Keratinocyte (primary cell): Measurements from ENCODE around the gene SEC16B. TPM values are rescaled to one million over a fixed set of nuclear protein-coding genes. Genes with fewer than 3 reads are reported as not detected.

Experiments
- DNase-seq: peaks from one replicate; pipeline ENCODE4 v3.0.0-alpha.2; 2011; ENCODE audit warnings: low read depth, missing footprints, low spot score
- FAIRE-seq: peaks from 2 replicates; lab custom pipeline; 2011; peaks lifted over from hg19 to GRCh38; lab: Jason Lieb, UNC
- H2AFZ ChIP-seq: 2 replicates; pipeline ENCODE4 v1.6.0; 2012; ENCODE audit warnings: low read length, control low read depth, inconsistent platforms; ENCODE audit not compliant: control insufficient read depth
- H3K27ac ChIP-seq: 2 replicates; pipeline ENCODE4 v1.5.1; 2011; ENCODE audit warnings: low read length; ENCODE audit not compliant: control insufficient read depth, insufficient read depth
- H3K27me3 ChIP-seq: 3 replicates; pipeline ENCODE4 v1.6.0; 2011; ENCODE audit warnings: low read length; ENCODE audit not compliant: control insufficient read depth, insufficient read depth; ENCODE audit errors: extremely low read depth
- H3K36me3 ChIP-seq, 2 experiments: 2 replicates in 1 of 2; 3 replicates in 1 of 2; pipeline ENCODE4 v1.5.1; 2011; ENCODE audit warnings: low read length in 2 of 2, mild to moderate bottlenecking in 1 of 2; ENCODE audit not compliant: control insufficient read depth in 2 of 2, insufficient read depth in 2 of 2; ENCODE audit errors: extremely low read depth in 1 of 2
- H3K4me1 ChIP-seq: 3 replicates; pipeline ENCODE4 v1.5.1; 2011; ENCODE audit warnings: low read length; ENCODE audit not compliant: control insufficient read depth, insufficient read depth; ENCODE audit errors: extremely low read depth
- H3K4me2 ChIP-seq: 3 replicates; pipeline ENCODE4 v1.6.0; 2011; ENCODE audit warnings: low read depth, low read length; ENCODE audit not compliant: control insufficient read depth, insufficient read depth; ENCODE audit errors: extremely low read depth
- H3K4me3 ChIP-seq, 3 experiments: fragments of 200-600 bp in 1 of 3; sonication (generic) in 1 of 3; 2 replicates in 2 of 3; 3 replicates in 1 of 3; pipeline ENCODE4 v1.5.1; 2011 to 2016; ENCODE audit warnings: low read length in 3 of 3, mild to moderate bottlenecking in 3 of 3, control low read depth in 2 of 3, inconsistent platforms in 1 of 3, low read depth in 1 of 3, mixed read lengths in 1 of 3, mixed run types in 1 of 3, moderate library complexity in 1 of 3; ENCODE audit not compliant: control insufficient read depth in 2 of 3, insufficient read depth in 2 of 3; ENCODE audit errors: extremely low read depth in 1 of 3
- H3K79me2 ChIP-seq: 2 replicates; pipeline ENCODE4 v1.6.0; 2012; ENCODE audit warnings: low read length; ENCODE audit not compliant: control insufficient read depth, insufficient read depth
- H3K9ac ChIP-seq: 3 replicates; pipeline ENCODE4 v1.6.0; 2011; ENCODE audit warnings: low read length; ENCODE audit not compliant: control insufficient read depth, insufficient read depth; ENCODE audit errors: extremely low read depth
- H3K9me1 ChIP-seq: 3 replicates; pipeline ENCODE4 v1.6.0; 2011; ENCODE audit warnings: low read length; ENCODE audit not compliant: control insufficient read depth, insufficient read depth; ENCODE audit errors: extremely low read depth
- H3K9me3 ChIP-seq: 2 replicates; pipeline ENCODE4 v1.5.1; 2012; ENCODE audit warnings: low read depth, low read length; ENCODE audit not compliant: control insufficient read depth
- H4K20me1 ChIP-seq: 3 replicates; pipeline ENCODE4 v1.6.0; 2011; ENCODE audit warnings: low read length; ENCODE audit not compliant: control insufficient read depth, insufficient read depth; ENCODE audit errors: extremely low read depth
- CTCF ChIP-seq, 3 experiments: IDR thresholded peaks in 1 of 3; conservative IDR thresholded peaks in 1 of 3; optimal IDR thresholded peaks in 1 of 3; 2 replicates in 2 of 3; 3 replicates in 1 of 3; pipeline versions ENCODE3 to v1.5.1; 2011; ENCODE audit warnings: low read length in 3 of 3, mild to moderate bottlenecking in 3 of 3, moderate library complexity in 2 of 3, control low read depth in 1 of 3, inconsistent platforms in 1 of 3; ENCODE audit not compliant: insufficient read depth in 2 of 3; ENCODE audit errors: extremely low read depth in 1 of 3
- EZH2 ChIP-seq: IDR thresholded peaks from one replicate; pipeline ENCODE4 v1.6.1; 2012; ENCODE audit warnings: inconsistent platforms, mild to moderate bottlenecking, low read length, moderate library complexity
- dilution Hi-C: fragments of 300-500 bp; cut with MboI; formaldehyde crosslinking; loops from one replicate; pipeline ENCODE4 v1.7.0; 2020; ENCODE audit warnings: low sequenced_read_pairs; ENCODE audit not compliant: extremely low pct_ligation_motif_present
- polyA plus RNA-seq, 5 experiments: library from polyadenylated mRNA; depleted of rRNA in 3 of 5; stranded (reverse) in 3 of 5; stranded (forward) in 1 of 5; unstranded in 1 of 5; fragments of >200 nt; gene quantifications; 1 replicate in 1 of 5; 2 replicates in 3 of 5; 3 replicates in 1 of 5; pipeline versions ENCODE4 v1.2.1 to v1.2.3, GENCODE V29; 2011 to 2012; ENCODE audit warnings: missing spikeins in 2 of 5, low read depth in 1 of 5, low replicate concordance in 1 of 5

SEC16B gene
- polyA plus RNA-seq, 1 donor (not counting 4 experiments of a cell fraction or from before 2014, with no cell fraction given) = 1.2 TPM

DNA sequence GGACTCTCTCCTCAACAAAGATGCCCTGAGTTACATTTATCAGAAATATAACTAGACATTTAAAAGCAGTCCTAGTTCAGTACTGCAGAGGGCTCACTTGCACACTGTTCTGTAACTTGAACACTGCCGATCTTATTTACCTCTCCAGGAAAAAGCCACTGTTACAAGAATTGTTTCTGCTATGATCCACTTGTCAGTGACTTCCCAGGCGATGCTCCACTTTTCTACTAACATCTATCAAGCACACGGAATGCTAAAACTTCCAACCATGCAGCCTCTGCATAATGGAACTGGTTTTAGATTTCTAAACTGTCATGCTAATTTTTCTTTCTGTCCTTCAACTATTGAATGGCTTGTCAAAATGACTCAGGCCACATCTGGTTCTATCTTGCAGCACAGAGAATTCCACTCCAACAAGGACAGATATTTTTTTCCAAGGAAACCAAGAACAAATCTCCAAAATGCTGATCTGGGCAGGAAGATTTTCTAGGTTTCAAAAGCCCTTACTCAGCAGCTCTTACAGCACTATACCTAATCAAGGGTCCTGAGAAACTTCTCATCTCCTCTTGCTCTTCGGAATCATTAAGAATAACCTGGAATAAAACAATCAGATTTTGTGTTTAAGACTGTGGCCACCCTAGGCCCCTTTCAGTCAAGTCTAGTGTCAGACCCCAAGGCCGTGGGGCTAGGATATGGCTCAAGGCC, 9.9 kb downstream of the SEC16B start:
- no peaks in the 10 kb centered on the region for H3K9me1 ChIP-seq
- no peak overlapping the region for H3K4me2 ChIP-seq
- no peak overlapping the region for H2AFZ ChIP-seq
- no peaks in the 10 kb centered on the region for H3K27me3 ChIP-seq
- dilution Hi-C loops = no loop called here
- no peak overlapping the region for H3K4me3 ChIP-seq
- H4K20me1 ChIP-seq = no peaks in the 10 kb centered on the region
- no peaks in the 10 kb centered on the region for H3K79me2 ChIP-seq
- no peak for DNase-seq
- H3K27ac ChIP-seq = no peak overlapping the region
- H3K36me3 ChIP-seq = no peaks in the 10 kb centered on the region
- TF ChIP-seq EZH2 (no peak), CTCF (optimal IDR thresholded peaks at IDR 0.05 in 1 of 3, IDR thresholded peaks at IDR 0.05 in 1 of 3, conservative IDR thresholded peaks at IDR 0.05 in 1 of 3; ENCODE audit: extremely low read depth in 1 of 3, insufficient read depth in 2 of 3, low read length in 3 of 3) (peak; percentile 43 to 50 (median 48))
- peak; percentile 85 for FAIRE-seq
- no peaks in the 10 kb centered on the region for H3K9me3 ChIP-seq
- no peaks in the 10 kb centered on the region for H3K4me1 ChIP-seq
- no peak overlapping the region for H3K9ac ChIP-seq

DNA sequence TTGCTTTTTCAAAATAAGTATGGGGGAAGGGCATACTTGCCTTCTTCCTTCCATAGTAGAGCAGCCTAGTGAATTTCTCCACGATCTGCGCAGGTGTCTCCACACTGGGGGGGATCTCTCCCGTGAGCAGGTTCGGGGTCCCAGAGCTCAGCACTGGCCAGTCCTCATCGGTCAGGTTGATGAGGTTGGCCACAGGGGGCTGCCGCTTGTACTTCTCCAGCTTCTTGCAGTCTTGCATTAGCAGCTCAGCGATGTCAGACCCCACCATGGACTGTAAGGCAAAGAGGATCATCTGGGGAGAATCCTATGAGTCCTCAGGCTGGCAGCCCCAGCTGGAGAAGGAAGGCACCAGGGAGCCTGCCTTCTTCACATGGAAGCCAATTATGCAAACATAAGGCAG, 11.8 kb downstream of the SEC16B start:
- Histone ChIP-seq H3K27ac (no peak overlapping the region), H3K4me2 (no peak overlapping the region), H3K27me3 (no peaks in the 10 kb centered on the region), H3K79me2 (no peaks in the 10 kb centered on the region), H4K20me1 (no peaks in the 10 kb centered on the region), H3K36me3 (no peaks in the 10 kb centered on the region), H3K9me1 (no peaks in the 10 kb centered on the region), H3K9me3 (no peaks in the 10 kb centered on the region), H3K4me3 (no peak overlapping the region), H2AFZ (no peak overlapping the region), H3K4me1 (no peaks in the 10 kb centered on the region), H3K9ac (no peak overlapping the region)
- TF ChIP-seq EZH2 (no peak), CTCF (optimal IDR thresholded peaks at IDR 0.05 in 1 of 3, IDR thresholded peaks at IDR 0.05 in 1 of 3, conservative IDR thresholded peaks at IDR 0.05 in 1 of 3; ENCODE audit: extremely low read depth in 1 of 3, insufficient read depth in 2 of 3, low read length in 3 of 3) (no peak)
- no peak for DNase-seq
- FAIRE-seq = no peak
- dilution Hi-C loops = no loop called here
